A204.1 (cell line): ENCODE results near the gene EPC2.

Experiments used
- FAIRE-seq: peaks from 2 replicates; lab custom pipeline; 2012; peaks lifted over from hg19 to GRCh38; lab: Jason Lieb, UNC

EPC2 gene

GRCh38 chr2:148643998-148644882, at the start of gene EPC2:
Gene EPC2 (plus strand): TSS chr2:148644751. CDS start chr2:148645018, 267 bp downstream.
- no peak for FAIRE-seq

- FAIRE-seq = no peak
Observed at GRCh38 chr2:148596018-148596417, 48.5 kb upstream of the EPC2 start.

- no peak for FAIRE-seq
Observed at GRCh38 chr2:148599109-148599991, 45.2 kb upstream of the EPC2 start.

- FAIRE-seq = no peak
Observed at GRCh38 chr2:148602885-148603561, 41.5 kb upstream of the EPC2 start.

GRCh38 chr2:148603562-148603920, 41.0 kb upstream of the EPC2 start:
- FAIRE-seq = no peak

- no peak for FAIRE-seq
Observed at GRCh38 chr2:148604927-148605326, 39.6 kb upstream of the EPC2 start.

GRCh38 chr2:148607566-148607965, 37.0 kb upstream of the EPC2 start:
- no peak for FAIRE-seq

- FAIRE-seq = no peak
Observed at GRCh38 chr2:148613231-148614013, 31.1 kb upstream of the EPC2 start.

GRCh38 chr2:148614014-148614321, 30.6 kb upstream of the EPC2 start:
- no peak for FAIRE-seq

- FAIRE-seq = no peak
Observed at GRCh38 chr2:148614322-148615049, 30.1 kb upstream of the EPC2 start.

GRCh38 chr2:148615381-148615841, 29.1 kb upstream of the EPC2 start:
- no peak for FAIRE-seq

GRCh38 chr2:148616662-148617061, 27.9 kb upstream of the EPC2 start:
- FAIRE-seq = no peak

- FAIRE-seq = no peak
Observed at GRCh38 chr2:148617219-148617618, 27.3 kb upstream of the EPC2 start.

- no peak for FAIRE-seq
Observed at GRCh38 chr2:148619560-148620195, 24.9 kb upstream of the EPC2 start.

- FAIRE-seq = no peak
Observed at GRCh38 chr2:148622366-148622765, 22.2 kb upstream of the EPC2 start.

GRCh38 chr2:148623086-148623485, 21.5 kb upstream of the EPC2 start:
- FAIRE-seq = no peak

- FAIRE-seq = no peak
Observed at GRCh38 chr2:148627224-148627623, 17.3 kb upstream of the EPC2 start.

GRCh38 chr2:148634749-148635148, 9.8 kb upstream of the EPC2 start:
- no peak for FAIRE-seq

GRCh38 chr2:148638543-148638942, 6.0 kb upstream of the EPC2 start:
- FAIRE-seq = no peak

- no peak for FAIRE-seq
Observed at GRCh38 chr2:148640767-148641166, 3.8 kb upstream of the EPC2 start.
